GM20431 (cell line): Measurements from ENCODE around the gene ITGB3.
"Not testable (repeated sequence)": the region's sequence is repeated elsewhere in the genome, so short reads cannot be mapped to it uniquely, and the experiment has no call there.

Experiments used
- in situ Hi-C: fragments of 300-500 bp; cut with MseI, MboI; formaldehyde crosslinking; loops from one replicate; pipeline ENCODE4 v1.15.0; 2020; ENCODE audit warnings: low sequenced_read_pairs; ENCODE audit not compliant: unreplicated experiment

Gene ITGB3

GRCh38 chr17:47269561-47270280 is 16.1 kb downstream of the ITGB3 start:
- in situ Hi-C loops, result not testable (repeated sequence)

- in situ Hi-C loops, result no loop called here
These were observed 17.5 kb downstream of the ITGB3 start for GRCh38 chr17:47270946-47271705.

GRCh38 chr17:47272491-47272890 is 18.9 kb downstream of the ITGB3 start:
- in situ Hi-C loops, result no loop called here

GRCh38 chr17:47273245-47273644 is 19.6 kb downstream of the ITGB3 start:
- in situ Hi-C loops, result no loop called here

GRCh38 chr17:47274319-47275069 is 20.9 kb downstream of the ITGB3 start:
- in situ Hi-C loops, result no loop called here

GRCh38 chr17:47275245-47275984 is 21.8 kb downstream of the ITGB3 start:
- in situ Hi-C loops, result no loop called here

- in situ Hi-C loops, result no loop called here
These were observed 22.8 kb downstream of the ITGB3 start for GRCh38 chr17:47276444-47276843.

GRCh38 chr17:47276868-47277267 is 23.2 kb downstream of the ITGB3 start:
- in situ Hi-C loops, result no loop called here

GRCh38 chr17:47277921-47278320 is 24.3 kb downstream of the ITGB3 start:
- in situ Hi-C loops, result no loop called here

GRCh38 chr17:47278561-47278960 is 24.9 kb downstream of the ITGB3 start:
- in situ Hi-C loops, result no loop called here

GRCh38 chr17:47279062-47279801 is 25.6 kb downstream of the ITGB3 start:
- in situ Hi-C loops, result no loop called here

- in situ Hi-C loops, result no loop called here
These were observed 26.6 kb downstream of the ITGB3 start for GRCh38 chr17:47280072-47280811.

GRCh38 chr17:47281216-47281615 is 27.6 kb downstream of the ITGB3 start:
- in situ Hi-C loops, result no loop called here

- in situ Hi-C loops, result no loop called here
These were observed 31.4 kb downstream of the ITGB3 start for GRCh38 chr17:47285003-47285402.

- in situ Hi-C loops, result no loop called here
These were observed 32.7 kb downstream of the ITGB3 start for GRCh38 chr17:47286198-47286914.

GRCh38 chr17:47287068-47287467 is 33.4 kb downstream of the ITGB3 start:
- in situ Hi-C loops, result no loop called here

- in situ Hi-C loops, result no loop called here
These were observed 34.0 kb downstream of the ITGB3 start for GRCh38 chr17:47287639-47288038.

GRCh38 chr17:47288531-47289116 is 35.0 kb downstream of the ITGB3 start:
- in situ Hi-C loops, result no loop called here
